Islet of Langerhans (tissue), 1 donor: ENCODE results near the gene FN3K.

Experiments used
- FAIRE-seq: peaks from one replicate; lab custom pipeline; 2011; peaks lifted over from hg19 to GRCh38; lab: Jason Lieb, UNC

The FN3K gene

GRCh38 chr17:82703935-82704865 lies 31.2 kb upstream of the FN3K start:
- FAIRE-seq = no peak

DNA sequence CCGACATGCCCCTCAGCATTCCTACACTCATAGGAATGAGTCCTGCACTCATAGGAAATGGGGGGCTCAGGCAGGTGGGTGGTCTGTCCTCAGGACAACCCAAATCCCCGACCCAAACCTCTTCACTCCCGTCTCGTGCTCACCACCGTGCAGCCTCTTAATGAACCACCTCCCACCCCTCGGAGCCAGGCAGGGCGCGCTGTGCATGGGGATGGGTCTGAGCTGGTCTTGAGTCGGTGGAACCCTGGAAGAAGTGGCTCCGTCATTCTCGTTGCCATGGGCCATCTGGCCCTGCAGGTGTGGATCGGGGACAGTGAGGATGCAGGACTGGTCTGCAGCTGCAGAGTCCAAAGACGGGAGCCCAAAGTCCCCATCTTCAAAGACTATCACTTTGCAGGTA lies 30.5 kb upstream of the FN3K start:
- FAIRE-seq = no peak

DNA sequence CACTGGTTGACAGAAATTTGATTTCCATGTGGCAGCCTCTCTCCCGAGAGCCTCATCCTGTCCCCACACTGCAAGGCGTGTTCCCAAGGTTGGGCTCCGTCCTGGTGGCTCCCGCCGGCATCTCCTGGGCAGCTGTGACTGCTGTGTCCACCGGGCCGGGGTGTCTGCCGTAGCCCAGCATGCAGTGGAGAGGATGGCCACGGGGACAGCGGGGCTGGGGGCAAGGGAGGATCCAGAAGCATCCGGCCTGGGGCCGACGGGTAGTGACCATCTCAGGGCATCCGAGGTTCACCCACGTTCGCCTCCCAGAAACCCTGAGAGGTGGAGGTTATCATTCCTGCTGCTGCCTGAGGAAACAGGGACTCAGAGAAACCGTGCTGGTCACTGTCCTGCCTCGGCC lies 29.7 kb upstream of the FN3K start:
- no peak for FAIRE-seq

- FAIRE-seq = no peak
These were observed 26.3 kb upstream of the FN3K start for GRCh38 chr17:82709024-82709675.

GRCh38 chr17:82709676-82710498 lies 25.5 kb upstream of the FN3K start:
- FAIRE-seq = no peak

- no peak for FAIRE-seq
These were observed 24.7 kb upstream of the FN3K start for GRCh38 chr17:82710499-82711232.

DNA sequence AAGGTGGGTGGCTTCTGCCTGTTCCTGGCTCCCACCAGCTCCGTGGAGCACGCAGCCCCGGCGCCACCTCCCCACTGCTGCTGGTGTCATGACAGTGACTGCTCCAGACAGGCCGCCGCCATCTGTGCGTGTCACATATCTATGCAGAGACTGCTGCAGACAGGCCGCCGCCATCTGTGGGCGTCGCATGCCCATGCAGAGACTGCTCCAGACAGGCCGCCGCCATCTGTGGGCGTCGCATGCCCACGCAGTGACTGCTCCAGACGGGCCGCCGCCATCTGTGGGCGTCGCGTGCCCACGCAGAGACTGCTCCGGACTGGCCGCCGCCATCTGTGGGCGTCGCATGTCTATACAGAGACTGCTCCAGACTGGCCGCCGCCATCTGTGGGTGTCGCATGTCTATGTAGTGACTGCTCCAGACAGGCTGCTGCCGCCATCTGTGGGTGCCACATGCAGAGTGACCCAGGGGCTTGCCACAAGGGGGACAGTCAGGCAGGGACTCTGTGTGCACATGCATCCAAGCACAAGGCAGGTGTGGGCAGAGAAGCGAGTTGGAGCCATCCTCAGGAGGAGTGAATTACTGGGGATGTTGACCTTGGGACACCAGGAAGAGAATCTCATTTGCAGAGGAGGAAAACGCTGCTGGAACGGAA lies 22.2 kb upstream of the FN3K start:
- FAIRE-seq = no peak

- no peak for FAIRE-seq
These were observed 19.0 kb upstream of the FN3K start, which contains the start of gene FN3KRP for GRCh38 chr17:82716203-82717010. Gene FN3KRP (plus strand): TSS chr17:82716706. CDS start chr17:82716756, 50 bp downstream.

DNA sequence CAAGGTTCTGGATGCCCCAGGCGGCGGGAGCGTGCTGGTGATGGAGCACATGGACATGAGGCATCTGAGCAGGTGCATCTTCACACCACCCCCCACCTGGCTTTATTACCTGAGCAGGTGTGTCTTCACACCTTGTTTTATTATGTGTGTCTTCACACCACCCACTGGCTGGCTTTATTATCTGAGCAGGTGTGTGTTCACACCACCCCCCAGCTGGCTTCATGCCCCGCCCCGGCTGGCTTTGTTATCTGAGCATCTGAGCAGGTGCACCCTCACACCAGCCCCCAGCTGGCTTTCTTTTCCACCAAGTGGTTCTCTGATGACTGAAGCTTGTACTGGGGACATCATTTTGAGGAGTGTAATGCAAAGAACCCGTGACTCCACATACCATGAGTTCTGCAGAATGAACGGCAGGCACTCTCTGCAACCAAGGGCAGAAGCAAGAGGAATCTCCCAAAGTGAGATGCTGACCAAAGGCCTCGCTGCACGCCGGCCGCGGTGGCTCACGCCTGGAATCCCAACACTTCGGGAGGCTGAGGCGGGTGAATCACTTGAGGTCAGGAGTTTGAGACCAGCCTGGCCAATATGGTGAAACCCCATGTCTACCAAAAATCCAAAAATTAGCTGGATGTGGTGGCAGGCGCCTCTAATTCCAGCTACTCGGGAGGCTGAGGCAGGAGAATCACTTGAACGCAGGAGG lies 16.3 kb upstream of the FN3K start:
- FAIRE-seq = no peak

- no peak for FAIRE-seq
These were observed 15.2 kb upstream of the FN3K start for GRCh38 chr17:82720204-82720603.

- no peak for FAIRE-seq
These were observed 12.9 kb upstream of the FN3K start for GRCh38 chr17:82722341-82723013.

GRCh38 chr17:82723169-82723807 lies 12.1 kb upstream of the FN3K start:
- no peak for FAIRE-seq

DNA sequence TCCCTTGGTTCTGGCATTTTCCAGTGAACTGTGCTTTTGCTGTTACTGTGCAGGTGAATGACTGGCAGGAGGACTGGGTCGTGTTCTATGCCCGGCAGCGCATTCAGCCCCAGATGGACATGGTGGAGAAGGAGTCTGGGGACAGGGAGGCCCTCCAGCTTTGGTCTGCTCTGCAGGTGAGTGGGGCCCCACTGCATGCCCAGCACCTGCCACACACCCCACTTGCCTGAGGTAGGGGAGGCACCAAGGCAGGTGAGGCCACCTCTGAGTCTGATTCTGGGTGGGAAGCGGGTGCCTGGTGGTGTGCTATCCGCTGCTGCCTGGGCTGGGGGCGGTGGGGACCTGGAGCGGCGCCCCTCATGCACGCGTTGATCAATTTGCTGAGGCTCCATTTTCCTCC lies 9.0 kb upstream of the FN3K start:
- no peak for FAIRE-seq

DNA sequence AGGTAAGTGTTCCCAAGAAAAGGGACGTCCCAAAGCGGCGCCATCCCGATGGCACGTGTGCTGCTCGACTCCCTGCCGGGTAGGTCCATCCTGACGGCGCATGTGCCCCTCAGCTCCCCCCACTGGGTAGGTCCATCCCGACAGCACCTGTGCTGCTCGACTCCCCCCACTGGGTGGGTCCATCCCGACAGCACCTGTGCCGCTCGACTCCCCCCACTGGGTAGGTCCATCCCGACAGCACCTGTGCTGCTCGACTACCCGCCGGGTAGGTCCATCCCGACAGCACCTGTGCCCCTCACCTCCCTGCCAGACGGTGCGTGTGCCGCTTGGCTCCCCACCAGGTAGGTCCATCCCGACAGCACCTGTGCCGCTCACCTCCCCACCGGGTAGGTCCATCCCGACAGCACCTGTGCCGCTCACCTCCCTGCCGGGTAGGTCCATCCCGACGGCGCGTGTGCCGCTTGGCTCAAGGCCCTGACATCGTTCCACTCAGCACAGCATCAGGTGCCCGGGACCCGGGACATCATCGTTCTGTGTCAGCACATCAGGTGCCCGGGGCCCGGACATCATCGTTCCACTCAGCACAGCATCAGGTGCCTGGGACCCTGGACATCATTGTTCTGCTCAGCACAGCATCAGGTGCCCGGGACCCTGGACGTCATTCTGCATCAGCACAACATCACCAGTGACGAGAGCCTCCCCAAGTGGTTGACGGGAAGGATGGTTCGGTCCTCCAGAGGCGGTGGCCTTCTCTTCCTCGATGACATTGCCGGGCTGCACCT lies 5.7 kb upstream of the FN3K start:
- no peak for FAIRE-seq

DNA sequence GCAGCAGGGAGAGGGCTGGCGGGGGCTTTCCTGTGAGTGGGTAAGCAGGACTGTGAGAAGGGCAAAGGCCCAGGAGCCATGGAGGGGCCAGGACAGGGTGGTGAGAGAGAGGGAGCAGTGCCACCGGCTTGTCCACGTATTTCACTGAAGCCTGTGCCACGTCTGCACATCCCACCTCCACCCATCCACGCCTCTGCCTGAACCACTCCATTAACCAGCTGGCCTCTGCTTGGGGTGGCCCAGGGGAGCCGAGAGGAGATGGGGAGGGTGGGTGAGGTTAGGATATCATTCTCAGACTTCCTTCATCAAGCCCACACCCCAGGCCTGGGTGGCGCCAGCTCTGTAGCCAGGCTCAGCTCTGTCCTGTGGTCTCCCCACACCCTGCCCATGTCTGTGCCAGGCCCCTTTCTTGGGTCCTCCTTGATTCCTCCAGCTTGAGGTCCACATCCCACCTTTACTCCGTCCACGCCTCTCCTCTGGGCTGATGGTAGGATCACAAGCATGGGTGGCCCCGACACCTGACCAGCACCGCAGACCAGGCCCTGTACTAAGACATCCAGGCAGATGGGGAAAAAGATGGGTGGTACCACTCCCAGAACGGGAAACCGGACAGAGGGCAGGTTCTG lies 3.2 kb upstream of the FN3K start:
- no peak for FAIRE-seq

DNA sequence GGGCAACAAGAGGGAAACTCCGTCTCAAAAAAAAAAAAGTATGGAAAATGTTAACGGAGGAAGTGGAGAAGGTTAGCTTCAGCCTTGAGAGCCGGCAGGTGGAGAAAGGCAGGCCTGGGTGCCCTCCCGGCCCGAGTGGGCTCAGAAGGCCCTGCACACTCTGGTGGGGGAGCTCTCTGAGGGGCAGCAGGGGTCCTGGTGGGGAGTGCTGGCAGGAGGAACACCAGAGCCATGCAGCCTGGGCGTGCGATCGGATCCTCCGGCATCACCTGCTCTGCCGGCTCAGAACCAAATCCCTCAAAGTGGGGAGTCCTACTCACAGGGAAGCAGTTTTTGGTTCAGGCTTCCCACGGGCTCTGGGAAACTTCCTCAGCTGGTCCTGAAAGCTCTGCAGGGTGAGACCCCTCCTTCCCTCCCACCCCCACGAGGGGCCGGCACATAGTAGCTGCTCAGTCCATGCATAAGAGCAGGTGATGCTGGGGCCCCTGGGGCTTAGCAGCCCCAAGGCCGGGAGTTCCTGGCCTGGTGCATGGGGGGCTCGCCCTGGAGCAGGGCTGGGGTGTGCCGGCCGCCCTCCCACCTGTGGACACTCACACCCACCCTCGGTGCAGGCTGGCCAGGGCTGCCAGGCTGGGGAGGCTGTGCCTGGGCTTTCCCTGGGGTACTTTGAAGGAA lies 1.2 kb downstream of the FN3K start:
- FAIRE-seq = no peak
